22Rv1 (cell line): ENCODE data around the gene IKZF3.

Experiments
- H3K27ac ChIP-seq: fragments of 450-650 bp; 2 replicates; pipeline ENCODE4 v1.5.1; 2017
- CTCF ChIP-seq: fragments of 450-650 bp; IDR thresholded peaks from 2 replicates; pipeline ENCODE4 v1.5.1; 2017; ENCODE audit warnings: mild to moderate bottlenecking
- ZFX ChIP-seq: fragments of 450-650 bp; IDR thresholded peaks from 2 replicates; pipeline ENCODE4 v1.6.1; 2017; ENCODE audit warnings: antibody characterized with exemption, borderline replicate concordance

The IKZF3 gene

GRCh38 chr17:39787743-39788484 lies 76.2 kb downstream of the IKZF3 start:
- TF ChIP-seq CTCF (no peak), ZFX (no peak)
- H3K27ac ChIP-seq, result no peak overlapping the region

DNA sequence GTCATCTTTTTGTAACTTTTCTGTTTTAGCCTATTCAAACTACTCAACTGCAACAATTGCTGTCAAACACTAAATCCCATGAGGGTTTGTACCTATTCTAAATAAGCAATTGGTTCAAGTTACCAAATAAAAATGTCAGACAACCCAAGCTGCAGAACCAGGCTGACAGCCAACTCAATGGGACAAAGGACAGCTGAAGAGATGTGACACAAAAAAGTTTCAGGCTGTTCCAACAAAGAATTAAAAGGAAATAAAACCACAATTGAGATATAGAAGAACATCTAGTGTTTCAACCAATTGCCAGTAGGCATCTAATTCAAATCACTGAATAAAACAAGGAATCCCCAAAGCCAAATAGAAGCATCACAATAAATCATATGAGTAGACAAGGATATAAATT lies 77.1 kb downstream of the IKZF3 start:
- TF ChIP-seq ZFX, result no peak
- no peak for TF ChIP-seq CTCF
- no peak overlapping the region for H3K27ac ChIP-seq

DNA sequence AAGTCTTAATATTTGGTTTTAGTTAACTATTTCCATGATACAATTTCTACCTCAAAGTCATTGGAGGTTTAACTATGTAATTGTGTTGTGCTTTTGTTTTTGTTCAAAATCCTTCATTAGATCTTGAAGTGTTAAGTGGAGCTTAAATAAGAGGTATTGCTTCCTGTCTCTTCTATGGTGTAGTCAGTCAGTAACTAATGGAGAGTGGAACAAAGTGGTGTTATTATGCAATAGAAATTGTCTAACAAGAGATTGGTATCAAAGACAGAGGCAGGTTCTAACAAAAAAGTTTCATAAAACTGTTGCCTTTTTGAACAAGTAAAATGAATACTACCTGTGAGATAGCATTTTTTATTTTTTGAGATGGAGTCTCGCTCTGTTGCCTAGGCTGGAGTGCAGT lies 81.1 kb downstream of the IKZF3 start:
- TF ChIP-seq ZFX (no peak), CTCF (no peak)
- H3K27ac ChIP-seq, result no peak overlapping the region

DNA sequence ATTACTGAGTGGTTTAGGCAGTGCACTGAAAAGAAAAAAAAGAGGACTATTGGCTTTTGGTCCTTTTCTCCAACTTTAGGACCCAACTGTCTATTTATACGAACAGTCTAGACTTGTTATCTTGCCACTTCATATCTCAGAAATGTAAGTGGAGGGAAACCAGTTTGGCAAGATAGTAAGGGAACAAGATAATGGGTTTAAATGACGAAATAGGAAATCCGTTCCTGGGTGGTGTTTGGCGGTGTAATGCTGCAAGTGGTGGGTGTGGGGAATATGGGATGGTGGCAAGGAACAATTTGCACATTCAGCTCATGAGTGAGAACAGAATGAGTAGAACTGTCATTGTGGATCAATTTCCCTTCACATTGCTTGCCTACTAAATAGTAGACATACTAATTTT lies 81.6 kb downstream of the IKZF3 start:
- TF ChIP-seq ZFX (no peak), CTCF (no peak)
- no peak overlapping the region for H3K27ac ChIP-seq

GRCh38 chr17:39781861-39782213 lies 82.3 kb downstream of the IKZF3 start:
- H3K27ac ChIP-seq, result no peak overlapping the region

GRCh38 chr17:39781031-39781860 lies 82.9 kb downstream of the IKZF3 start:
- no peak for TF ChIP-seq ZFX
- TF ChIP-seq CTCF, result no peak
- no peak overlapping the region for H3K27ac ChIP-seq

More at GRCh38 chr17:39781861-39782213, 82.3 kb downstream of the IKZF3 start:
- TF ChIP-seq ZFX, result no peak
- TF ChIP-seq CTCF, result no peak
